Fibroblast of mammary gland (primary cell): Measurements from ENCODE around the gene EXOC4.

ENCODE experiments used
- DNase-seq: peaks from one replicate; pipeline ENCODE4 v3.0.0-alpha.2; 2010; ENCODE audit warnings: low read depth
- H3K4me3 ChIP-seq: 2 replicates; pipeline ENCODE4 v1.5.1; 2011; ENCODE audit warnings: low read depth, mild to moderate bottlenecking, low read length, moderate library complexity; ENCODE audit not compliant: control insufficient read depth
- CTCF ChIP-seq: conservative IDR thresholded peaks from 2 replicates; pipeline ENCODE4 v1.5.1; 2011; ENCODE audit warnings: low read depth, low read length, inconsistent platforms; ENCODE audit not compliant: control insufficient read depth, insufficient read depth

EXOC4 gene

GRCh38 chr7:133851411-133851810 lies 598.5 kb downstream of the EXOC4 start:
- DNase-seq, result no peak
- no peak overlapping the region for H3K4me3 ChIP-seq
- TF ChIP-seq CTCF, result no peak

- TF ChIP-seq CTCF, result peak; percentile 37
- DNase-seq, result peak; percentile 69
These were observed 600.9 kb downstream of the EXOC4 start for GRCh38 chr7:133853706-133854276.

GRCh38 chr7:133854739-133855138 lies 601.9 kb downstream of the EXOC4 start:
- no peak overlapping the region for H3K4me3 ChIP-seq
- TF ChIP-seq CTCF, result peak; percentile 46
- peak; percentile 70 for DNase-seq

More at GRCh38 chr7:133853706-133854276, 600.9 kb downstream of the EXOC4 start:
- H3K4me3 ChIP-seq, result no peak overlapping the region

GRCh38 chr7:133857376-133858119 lies 604.7 kb downstream of the EXOC4 start:
- H3K4me3 ChIP-seq, result no peak overlapping the region
- no peak for TF ChIP-seq CTCF
- DNase-seq, result no peak

GRCh38 chr7:133858311-133858710 lies 605.4 kb downstream of the EXOC4 start:
- DNase-seq, result no peak
- no peak overlapping the region for H3K4me3 ChIP-seq
- TF ChIP-seq CTCF, result no peak

GRCh38 chr7:133859231-133859630 lies 606.4 kb downstream of the EXOC4 start:
- no peak for TF ChIP-seq CTCF
- no peak overlapping the region for H3K4me3 ChIP-seq
- no peak for DNase-seq

GRCh38 chr7:133859871-133860450 lies 607.1 kb downstream of the EXOC4 start:
- no peak for TF ChIP-seq CTCF
- no peak for DNase-seq
- H3K4me3 ChIP-seq, result no peak overlapping the region
